ENCODE measurements around the gene GSK3B. TPM values are rescaled to one million over a fixed set of nuclear protein-coding genes. Genes with fewer than 3 reads are reported as not detected.
"Not testable (repeated sequence)": the region's sequence is repeated elsewhere in the genome, so short reads cannot be mapped to it uniquely, and the experiment has no call there.

Gene GSK3B
- total RNA-seq, 4 donors from 2014 or later: 35.0 to 53.2 (median 44.0) TPM

DNA sequence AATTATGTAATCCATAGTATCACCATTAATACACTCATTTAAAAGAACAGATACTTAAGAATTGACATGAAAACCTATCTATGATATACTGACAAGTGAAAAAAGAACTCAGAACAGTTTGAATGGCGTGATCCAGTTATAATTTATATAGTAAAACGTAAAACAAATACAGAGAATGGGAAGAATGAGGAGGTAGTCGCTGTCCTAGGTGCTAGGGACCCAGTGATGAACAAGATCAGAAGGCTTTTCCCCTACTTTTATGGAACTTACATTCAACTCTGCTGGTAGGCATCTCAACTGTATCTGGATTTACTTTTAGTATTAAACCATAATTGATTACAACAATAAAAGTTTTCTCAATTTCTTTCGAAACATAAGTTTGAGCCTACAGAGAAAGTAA lies 31.8 kb downstream of the GSK3B start:
- no peak overlapping the region for H3K4me3 ChIP-seq (replicated peaks in 1 of 3)
- no peak overlapping the region for H3K27ac ChIP-seq
- TF ChIP-seq, protein P1, sequence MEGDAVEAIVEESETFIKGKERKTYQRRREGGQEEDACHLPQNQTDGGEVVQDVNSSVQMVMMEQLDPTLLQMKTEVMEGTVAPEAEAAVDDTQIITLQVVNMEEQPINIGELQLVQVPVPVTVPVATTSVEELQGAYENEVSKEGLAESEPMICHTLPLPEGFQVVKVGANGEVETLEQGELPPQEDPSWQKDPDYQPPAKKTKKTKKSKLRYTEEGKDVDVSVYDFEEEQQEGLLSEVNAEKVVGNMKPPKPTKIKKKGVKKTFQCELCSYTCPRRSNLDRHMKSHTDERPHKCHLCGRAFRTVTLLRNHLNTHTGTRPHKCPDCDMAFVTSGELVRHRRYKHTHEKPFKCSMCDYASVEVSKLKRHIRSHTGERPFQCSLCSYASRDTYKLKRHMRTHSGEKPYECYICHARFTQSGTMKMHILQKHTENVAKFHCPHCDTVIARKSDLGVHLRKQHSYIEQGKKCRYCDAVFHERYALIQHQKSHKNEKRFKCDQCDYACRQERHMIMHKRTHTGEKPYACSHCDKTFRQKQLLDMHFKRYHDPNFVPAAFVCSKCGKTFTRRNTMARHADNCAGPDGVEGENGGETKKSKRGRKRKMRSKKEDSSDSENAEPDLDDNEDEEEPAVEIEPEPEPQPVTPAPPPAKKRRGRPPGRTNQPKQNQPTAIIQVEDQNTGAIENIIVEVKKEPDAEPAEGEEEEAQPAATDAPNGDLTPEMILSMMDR (IDR thresholded peaks at IDR 0.05): no peak
- TF ChIP-seq POLR2A (IDR thresholded peaks at IDR 0.05): no peak
- intact Hi-C loops (cut with DNase I): no loop called here
- H3K4me1 ChIP-seq: peaks cover 4 to 14% of the 10 kb centered on the region in 2 donors
- 90% methylated on average over 4 of the region's 4 CpGs for WGBS, 2 donors
- H3K27me3 ChIP-seq: no peaks in the 10 kb centered on the region
- no peaks in the 10 kb centered on the region for H3K36me3 ChIP-seq
- H3K9me3 ChIP-seq: no peaks in the 10 kb centered on the region
- DNase-seq: no peak

DNA sequence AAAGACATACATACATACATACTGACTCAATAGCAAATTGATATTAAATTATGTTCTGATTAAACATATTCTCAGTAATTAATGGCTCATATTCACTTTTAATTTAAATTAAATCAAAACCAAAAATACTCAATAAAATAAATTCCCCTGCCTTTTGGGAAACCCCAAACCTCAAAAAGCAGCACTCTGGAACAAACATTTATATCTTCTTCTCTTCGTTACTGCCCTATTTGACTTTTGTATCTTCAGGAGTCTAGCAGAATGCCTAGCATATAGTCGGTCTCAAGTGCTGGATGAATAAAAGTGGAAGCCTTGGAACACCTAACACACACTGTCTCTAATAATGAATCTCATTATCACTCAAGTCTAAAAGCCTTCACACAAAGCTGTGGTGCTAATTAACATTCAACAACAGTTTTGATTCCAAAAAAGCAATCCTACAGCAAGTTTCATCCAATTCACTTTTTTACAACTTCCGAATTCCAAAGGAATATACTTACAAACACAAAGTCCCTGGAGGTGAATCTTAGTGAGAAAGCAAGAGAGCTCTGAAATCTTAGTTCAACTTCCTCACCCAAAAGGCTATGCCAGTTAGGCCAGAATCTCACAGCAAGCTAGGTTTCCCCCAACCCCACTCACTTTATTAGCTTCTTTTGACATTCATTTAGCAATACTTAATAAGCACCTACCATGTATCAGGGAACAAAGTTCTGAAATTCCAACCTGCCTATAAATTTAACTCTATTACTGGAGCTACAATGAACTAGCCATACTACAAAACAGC lies 35.0 kb downstream of the GSK3B start:
- WGBS, 2 donors: 70 to 83% methylated on average over 3 of the region's 3 CpGs
- no peak for DNase-seq
- H3K27ac ChIP-seq: no peak overlapping the region
- H3K9me3 ChIP-seq: no peaks in the 10 kb centered on the region
- TF ChIP-seq, protein P1 (IDR thresholded peaks at IDR 0.05): no peak
- TF ChIP-seq POLR2A (IDR thresholded peaks at IDR 0.05): no peak
- H3K27me3 ChIP-seq: no peaks in the 10 kb centered on the region
- H3K4me3 ChIP-seq (replicated peaks in 1 of 3): no peak overlapping the region
- peaks cover 4 to 14% of the 10 kb centered on the region in 2 donors for H3K4me1 ChIP-seq
- intact Hi-C loops (cut with DNase I): no loop called here
- H3K36me3 ChIP-seq: no peaks in the 10 kb centered on the region

DNA sequence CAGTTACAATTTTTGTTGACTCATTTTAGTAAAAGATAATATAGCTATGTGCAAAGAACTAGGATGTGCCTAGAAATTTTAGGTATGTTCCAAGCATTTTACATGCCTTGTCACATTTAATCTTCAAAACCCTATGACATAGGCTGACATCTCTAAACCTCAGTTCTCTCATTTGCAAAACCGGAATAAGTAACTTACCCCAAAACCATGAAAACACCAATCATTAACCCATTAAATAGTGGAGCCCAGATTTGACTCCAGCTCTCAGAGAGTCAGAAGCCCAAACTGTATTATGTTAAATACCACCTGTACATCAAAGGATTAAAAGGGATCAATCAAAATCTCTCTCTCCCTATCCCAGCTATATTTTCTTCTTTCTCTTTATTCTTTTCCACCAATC lies 36.6 kb downstream of the GSK3B start:
- H3K9me3 ChIP-seq: no peaks in the 10 kb centered on the region
- H3K27ac ChIP-seq: no peak overlapping the region
- no peak overlapping the region for H3K4me3 ChIP-seq (replicated peaks in 1 of 3)
- no peak for DNase-seq
- no peaks in the 10 kb centered on the region for H3K36me3 ChIP-seq
- TF ChIP-seq POLR2A (IDR thresholded peaks at IDR 0.05): no peak
- TF ChIP-seq, protein P1 (IDR thresholded peaks at IDR 0.05): no peak
- intact Hi-C loops (cut with DNase I): no loop called here
- WGBS, 2 donors: 92 to 98% methylated on average over 1 of the region's 1 CpG
- H3K4me1 ChIP-seq: peaks cover 4 to 14% of the 10 kb centered on the region in 2 donors
- H3K27me3 ChIP-seq: no peaks in the 10 kb centered on the region

DNA sequence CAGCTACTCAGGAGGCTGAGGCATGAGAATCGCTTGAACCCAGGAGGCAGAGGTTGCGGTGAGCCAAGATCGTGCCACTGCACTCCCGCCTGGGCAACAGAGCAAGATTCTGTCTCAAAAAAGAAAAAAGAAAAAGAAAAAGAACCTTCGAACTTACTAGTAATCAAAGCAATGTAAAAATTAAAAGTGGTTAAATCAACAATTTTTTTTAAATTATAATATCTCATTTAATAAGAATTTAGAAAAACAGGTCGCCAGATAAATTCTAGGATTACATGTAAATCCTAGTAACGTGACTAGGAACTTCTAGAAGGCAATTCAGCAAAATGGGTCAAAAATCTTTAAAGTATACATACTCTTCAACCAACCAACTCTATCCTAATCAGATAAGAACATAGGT lies 37.2 kb downstream of the GSK3B start:
- H3K27ac ChIP-seq: no peak overlapping the region
- H3K4me1 ChIP-seq: peaks cover 4 to 14% of the 10 kb centered on the region in 2 donors
- H3K36me3 ChIP-seq: no peaks in the 10 kb centered on the region
- no peak for TF ChIP-seq POLR2A (IDR thresholded peaks at IDR 0.05)
- H3K4me3 ChIP-seq (replicated peaks in 1 of 3): no peak overlapping the region
- H3K27me3 ChIP-seq: no peaks in the 10 kb centered on the region
- no peaks in the 10 kb centered on the region for H3K9me3 ChIP-seq
- intact Hi-C loops (cut with DNase I): no loop called here
- DNase-seq: no peak
- 95 to 97% methylated on average over 7 of the region's 7 CpGs for WGBS, 2 donors

DNA sequence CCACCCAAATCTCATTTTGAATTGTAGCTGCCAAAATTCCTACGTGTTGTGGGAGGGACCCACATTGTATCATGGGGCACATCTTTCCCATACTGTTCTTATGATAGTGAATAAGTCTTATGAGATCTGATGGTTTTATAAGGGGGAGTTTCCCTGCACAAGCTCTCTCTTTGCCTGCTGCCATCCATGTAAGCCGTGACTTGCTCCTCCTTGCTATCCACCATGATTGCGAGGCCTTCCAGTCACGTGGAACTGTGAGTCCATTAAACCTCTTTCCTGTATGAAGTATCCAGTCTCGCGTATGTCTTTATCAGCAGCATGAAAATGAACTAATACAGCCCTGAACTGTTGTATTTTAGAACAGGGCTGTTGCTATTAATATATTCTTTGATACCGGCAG lies 40.6 kb downstream of the GSK3B start:
- intact Hi-C loops (cut with DNase I); H3K9me3 ChIP-seq; DNase-seq; H3K4me1 ChIP-seq; H3K36me3 ChIP-seq; H3K27ac ChIP-seq; H3K4me3 ChIP-seq (replicated peaks in 1 of 3); H3K27me3 ChIP-seq: not testable (repeated sequence)
- 95% methylated on average over 7 of the region's 7 CpGs for WGBS, 2 donors

DNA sequence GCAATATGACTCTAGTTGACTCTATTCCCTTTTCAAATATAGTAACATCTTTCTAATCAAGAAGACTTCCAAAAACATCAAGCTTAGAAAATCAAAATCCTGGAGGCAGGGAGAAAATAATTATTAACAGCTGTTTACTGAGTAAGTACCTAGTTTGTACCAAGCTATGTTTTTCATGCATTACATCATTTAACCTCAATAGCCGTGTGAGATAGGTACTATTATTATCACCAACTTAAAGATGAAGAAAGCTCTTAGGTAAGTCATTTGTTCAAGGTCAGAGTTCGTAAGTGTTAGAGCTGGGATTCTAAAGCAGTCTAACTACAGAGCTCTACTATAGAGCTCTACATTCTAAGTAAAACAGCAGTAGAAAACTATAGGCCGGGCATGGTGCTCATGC lies 41.6 kb downstream of the GSK3B start:
- H3K4me3 ChIP-seq (replicated peaks in 1 of 3): no peak overlapping the region
- 91 to 92% methylated on average over 3 of the region's 3 CpGs for WGBS, 2 donors
- intact Hi-C loops (cut with DNase I): no loop called here
- TF ChIP-seq POLR2A (IDR thresholded peaks at IDR 0.05): no peak
- TF ChIP-seq, protein P1 (IDR thresholded peaks at IDR 0.05): no peak
- peaks cover 7 to 14% of the 10 kb centered on the region in 2 donors for H3K4me1 ChIP-seq
- no peak overlapping the region for H3K27ac ChIP-seq
- no peaks in the 10 kb centered on the region for H3K9me3 ChIP-seq
- no peaks in the 10 kb centered on the region for H3K27me3 ChIP-seq
- DNase-seq: no peak
- H3K36me3 ChIP-seq: no peaks in the 10 kb centered on the region

All from thyroid gland (tissue), 4 donors.